HL-60/S4 treated with retinoic acid at 250 ng/mL for 4 days and 3 days (cell line): ENCODE results near the gene IRF2BP1.
"Not testable (repeated sequence)": the region's sequence is repeated elsewhere in the genome, so short reads cannot be mapped to it uniquely, and the experiment has no call there.

Experiments
- in situ Hi-C: fragments of 300-500 bp; cut with MboI; formaldehyde crosslinking; loops from 2 replicates; pipeline ENCODE4 v1.7.0; 2022; ENCODE audit warnings: low sequenced_read_pairs

IRF2BP1 gene

DNA sequence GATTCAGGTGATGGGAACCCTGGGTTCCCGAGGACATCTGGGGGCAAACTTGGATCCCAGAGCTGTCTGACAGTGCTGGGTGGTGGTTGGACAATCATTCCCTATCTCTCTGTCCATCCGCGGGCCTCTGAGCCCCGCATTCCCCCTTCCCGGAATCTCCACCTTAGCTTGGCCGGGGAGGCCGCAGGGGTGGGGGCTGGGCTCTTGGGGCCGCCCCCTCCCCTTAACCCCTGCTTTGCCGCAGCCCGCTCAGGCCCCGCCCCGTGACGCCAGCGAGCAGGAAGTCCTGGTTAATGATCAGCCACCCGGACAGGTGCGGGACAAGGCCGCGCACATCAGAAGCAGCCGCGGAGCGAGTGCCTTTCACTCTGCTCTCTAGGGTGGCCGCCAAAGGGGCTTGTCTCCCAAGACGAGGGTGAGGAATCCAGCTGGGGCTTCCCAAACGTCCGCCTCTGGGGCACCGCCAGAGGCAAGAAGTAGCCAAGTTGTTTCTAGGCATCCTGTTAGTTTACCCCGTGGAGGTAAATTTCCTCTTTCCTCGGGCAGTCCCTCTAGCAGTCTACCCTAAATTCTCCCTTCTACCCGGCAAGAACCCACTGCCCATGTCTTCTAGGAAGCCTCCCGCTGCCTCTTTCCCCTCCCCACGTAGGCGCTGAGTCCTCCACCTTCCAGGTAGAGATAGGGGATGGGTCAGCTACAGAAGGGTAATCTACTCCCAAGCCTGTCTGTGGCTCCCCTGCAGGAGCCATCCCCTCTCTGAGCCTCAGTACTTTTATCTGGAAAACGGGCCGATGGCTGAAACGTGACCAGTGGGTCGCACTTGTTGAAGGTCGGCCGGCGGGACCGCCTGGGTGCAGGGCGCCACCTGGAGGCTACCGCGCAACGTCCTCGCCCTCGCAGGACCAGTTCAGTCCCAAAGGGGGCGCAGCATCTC, 3.0 kb downstream of the IRF2BP1 start:
- in situ Hi-C loops, result no loop called here

DNA sequence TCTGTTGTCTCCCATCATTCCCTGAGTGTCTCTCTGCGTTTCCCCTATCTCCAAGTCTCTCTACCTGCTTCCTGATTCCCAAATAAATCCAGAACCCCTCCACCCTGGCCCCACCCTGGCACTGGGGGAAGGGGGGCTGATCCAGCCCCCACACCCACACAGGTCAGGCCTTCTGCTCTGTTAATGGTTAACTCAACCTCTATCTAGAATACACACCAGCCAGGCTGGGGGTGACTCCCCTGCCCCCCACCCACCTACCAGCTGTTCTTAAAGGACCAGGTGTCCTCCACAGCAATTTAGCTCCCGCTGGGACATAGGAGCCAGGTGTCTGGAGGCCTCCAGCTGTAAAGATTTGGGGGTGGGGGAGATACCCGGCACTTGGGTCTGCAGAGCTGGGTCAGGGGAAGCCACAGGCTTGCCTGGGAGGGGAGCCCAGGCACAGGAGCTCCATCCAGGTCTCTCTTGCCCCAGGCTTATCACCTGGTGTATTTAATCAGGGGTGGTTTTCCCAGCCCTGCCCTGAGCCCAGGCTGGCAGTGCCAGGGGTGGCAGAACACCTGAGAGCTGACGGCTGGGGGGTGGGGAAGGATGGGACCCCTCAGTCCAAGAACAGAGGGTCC, 3.9 kb downstream of the IRF2BP1 start:
- in situ Hi-C loops, result no loop called here

DNA sequence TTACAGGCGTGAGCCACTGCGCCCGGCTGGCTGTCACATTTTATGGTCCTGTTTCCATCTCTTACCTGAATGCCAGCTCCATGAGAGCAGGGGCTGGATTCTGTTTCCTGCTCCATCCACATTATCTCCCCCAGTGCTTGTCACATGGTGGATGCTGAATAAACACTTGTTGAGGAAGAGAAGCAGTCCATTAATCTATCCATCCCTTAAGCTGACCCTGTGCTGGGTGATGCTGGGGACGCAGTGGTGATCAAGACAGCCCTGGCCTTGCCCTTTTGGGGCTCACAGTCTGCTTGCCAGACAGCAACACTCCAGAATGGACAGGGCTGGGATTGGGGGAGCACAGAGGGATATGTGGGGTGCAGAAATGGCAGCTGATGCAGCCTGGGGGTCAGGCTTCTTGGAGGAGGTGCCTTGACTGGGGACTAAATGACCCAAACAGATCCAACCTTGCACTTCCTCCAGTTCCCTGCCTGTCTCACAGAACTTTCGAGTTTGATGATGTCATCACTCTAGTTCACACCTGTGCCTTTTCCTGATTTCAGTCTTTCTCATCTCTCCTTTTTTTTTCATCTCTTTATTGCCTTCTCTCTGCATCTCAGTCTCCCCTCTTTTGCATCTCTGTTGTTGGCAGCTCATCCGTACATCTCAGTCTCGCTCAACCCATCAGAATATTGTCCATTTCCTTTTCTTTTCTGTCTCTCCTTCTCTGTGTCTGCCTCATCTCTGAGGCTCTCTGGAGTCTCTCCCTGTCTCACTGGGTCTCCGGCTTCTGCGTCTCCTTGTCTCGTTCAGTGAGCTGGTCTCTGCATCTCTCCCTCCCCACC, 4.6 kb downstream of the IRF2BP1 start:
- in situ Hi-C loops, result no loop called here

DNA sequence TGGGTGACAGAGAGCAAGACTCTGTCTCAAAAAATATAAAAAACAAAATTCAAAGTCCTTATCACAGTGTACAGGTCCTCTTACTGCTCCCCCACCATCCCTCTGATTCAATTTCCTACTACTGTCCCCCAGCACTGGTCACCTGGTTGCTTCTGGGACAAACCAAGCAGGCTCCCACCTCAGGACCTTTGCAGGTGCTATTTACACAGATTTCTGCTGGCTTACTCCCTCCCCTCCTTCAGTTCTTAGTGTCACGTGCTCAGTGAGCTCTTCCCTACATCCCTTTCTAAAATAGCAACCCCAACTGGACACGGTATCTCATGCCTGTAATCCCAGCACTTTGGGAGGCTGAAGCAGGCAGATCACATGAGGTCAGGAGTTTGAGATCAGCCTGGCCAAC, 6.0 kb downstream of the IRF2BP1 start:
- in situ Hi-C loops, result no loop called here

DNA sequence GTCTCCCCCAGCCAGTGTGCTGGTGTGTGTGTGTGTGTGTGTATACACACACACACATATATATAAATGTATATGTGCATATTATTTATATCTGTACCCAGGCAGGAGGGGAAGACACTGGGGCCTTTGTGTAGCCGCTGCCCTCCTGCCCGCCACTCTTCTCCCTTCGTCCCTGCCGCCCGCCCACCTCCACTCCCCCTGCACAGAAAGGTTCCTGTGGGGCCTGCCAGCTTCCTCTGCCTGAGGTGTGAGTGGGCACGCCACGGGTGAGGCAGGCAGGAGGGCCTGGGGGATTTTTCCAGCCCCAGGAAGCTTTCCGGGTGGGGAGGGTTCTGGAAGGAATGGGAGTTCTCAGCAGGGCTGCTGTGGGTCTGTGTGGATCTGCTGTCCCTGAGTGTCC, 6.9 kb downstream of the IRF2BP1 start:
- in situ Hi-C loops, result no loop called here

DNA sequence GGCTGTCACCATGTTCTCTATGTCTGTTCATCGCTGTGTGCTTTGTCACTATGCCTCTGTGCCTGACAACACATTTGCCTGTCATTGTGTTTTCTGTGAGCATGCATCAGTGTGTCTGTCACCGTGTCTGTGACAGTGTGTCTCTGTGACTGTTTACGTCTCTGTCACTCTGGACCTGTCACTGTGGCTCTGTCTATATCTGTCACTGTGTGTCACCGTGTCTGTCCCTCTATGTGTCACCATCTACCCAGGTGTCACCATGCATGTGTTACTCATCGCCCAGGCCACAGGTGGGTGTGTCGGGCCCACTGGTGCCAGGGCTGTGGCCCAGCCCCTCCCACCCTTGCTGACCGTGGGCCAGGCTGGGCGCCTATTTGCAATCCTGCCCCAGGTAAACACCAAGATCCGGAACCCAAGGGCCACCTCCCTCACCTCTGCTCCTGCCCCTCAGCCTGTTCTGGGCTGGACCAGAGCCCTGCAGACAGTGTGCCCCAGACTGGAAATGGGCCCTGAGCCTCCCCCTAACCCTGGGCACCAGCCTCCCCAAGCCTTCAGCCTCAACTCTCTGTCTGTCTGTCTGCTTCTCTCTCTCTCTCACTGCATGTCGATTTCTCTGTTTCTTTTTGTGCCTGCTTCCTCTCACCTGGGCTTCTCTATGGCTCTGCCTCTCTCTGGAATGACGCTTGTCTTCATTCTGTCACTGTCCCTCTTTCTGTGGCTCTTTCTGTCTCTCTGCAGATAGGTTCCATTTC, 7.7 kb downstream of the IRF2BP1 start:
- in situ Hi-C loops, result no loop called here

DNA sequence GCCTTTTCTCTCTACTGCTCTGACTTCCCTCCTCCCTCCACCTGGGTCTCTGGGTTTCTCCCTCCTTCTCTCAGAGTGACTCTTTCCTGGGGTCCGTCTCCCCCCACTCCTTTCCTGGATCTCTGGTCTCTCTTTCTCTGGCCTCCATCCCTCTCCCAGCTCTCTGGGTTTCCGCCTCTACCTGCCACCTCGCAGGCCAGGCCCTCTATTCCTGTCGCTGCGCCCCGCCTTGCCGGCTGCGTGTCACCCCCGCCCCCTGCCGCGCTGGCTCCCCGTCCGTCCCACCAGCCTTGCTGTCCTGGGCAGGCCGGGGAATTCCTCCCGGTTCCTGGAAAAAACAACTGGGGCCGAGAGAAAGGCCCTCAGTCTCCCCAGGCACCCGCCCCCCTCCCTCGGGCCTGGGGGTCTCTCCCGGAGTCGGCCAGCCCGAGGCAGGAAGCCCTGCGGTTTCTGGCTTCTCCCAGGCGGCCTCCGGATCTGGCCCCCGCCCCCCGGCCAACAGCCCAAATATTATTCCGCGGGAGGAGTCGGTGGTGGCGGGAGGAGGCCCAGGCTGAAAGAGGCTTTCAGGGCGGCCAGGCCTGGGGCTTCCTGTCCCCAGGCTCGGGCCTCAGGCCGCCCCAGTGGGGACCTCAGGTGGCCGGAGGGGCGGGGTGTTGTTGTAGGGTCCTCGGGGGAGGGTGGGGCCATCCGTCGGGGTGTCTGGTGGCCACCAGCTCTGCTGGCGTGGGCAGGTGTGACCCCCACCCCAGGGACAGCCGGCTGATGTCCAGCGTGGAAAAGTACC, 9.3 kb downstream of the IRF2BP1 start:
- in situ Hi-C loops, result no loop called here

DNA sequence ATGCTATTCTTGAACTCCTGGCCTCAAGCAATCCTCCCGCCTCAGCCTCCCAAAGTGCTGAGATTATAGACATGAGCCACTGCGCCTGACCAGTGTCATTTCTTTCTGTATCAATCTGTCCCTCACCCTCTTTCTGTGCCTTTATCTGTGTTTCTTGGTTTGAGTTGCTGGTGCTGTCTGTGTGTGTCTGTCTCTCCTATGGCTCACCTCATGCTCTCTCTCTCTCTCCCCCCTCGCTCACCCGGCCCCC, 9.9 kb downstream of the IRF2BP1 start:
- in situ Hi-C loops, result no loop called here

DNA sequence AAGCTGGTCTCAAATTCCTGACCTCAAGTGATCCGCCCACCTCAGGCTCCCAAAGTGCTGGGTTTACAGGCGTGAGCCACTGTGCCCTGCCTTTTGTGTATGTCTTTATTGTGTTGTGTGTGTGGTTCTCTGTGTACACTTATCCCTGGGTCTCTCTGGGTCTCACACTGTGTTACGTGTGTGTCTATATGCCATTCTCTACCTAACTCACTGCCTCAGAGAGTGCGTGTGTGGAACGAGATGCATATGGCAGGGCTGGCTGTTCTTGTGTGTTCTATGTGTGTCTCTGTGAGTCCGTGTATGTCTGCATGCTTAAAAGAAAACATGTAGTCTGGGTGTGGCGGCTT, 11.3 kb downstream of the IRF2BP1 start:
- in situ Hi-C loops, result no loop called here

DNA sequence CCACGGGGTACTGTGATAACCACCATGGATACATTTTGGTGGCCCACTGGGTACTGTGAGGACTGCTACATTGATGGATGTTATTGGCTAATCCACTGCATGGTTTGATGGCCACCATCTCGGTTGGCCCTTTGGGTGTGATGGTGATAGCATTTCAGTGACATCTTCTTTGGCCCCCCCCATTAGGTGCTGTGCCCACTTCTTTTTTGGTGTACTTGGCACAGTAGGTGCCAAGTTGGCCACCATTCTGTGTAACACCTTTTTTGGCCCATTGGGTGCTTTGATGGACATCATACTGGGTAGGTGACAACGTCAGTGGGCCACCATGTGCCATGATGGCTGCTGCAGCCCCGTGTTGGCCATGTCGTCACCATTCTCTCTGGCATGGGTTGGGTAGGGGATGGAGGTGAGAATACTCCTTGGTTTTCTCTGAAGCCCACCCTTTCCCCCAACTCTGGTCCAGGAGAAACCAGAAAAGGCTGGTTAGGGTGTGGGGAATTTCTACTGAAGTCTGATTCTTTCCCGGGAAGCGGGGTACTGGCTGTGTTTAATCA, 12.6 kb downstream of the IRF2BP1 start:
- in situ Hi-C loops, result no loop called here

DNA sequence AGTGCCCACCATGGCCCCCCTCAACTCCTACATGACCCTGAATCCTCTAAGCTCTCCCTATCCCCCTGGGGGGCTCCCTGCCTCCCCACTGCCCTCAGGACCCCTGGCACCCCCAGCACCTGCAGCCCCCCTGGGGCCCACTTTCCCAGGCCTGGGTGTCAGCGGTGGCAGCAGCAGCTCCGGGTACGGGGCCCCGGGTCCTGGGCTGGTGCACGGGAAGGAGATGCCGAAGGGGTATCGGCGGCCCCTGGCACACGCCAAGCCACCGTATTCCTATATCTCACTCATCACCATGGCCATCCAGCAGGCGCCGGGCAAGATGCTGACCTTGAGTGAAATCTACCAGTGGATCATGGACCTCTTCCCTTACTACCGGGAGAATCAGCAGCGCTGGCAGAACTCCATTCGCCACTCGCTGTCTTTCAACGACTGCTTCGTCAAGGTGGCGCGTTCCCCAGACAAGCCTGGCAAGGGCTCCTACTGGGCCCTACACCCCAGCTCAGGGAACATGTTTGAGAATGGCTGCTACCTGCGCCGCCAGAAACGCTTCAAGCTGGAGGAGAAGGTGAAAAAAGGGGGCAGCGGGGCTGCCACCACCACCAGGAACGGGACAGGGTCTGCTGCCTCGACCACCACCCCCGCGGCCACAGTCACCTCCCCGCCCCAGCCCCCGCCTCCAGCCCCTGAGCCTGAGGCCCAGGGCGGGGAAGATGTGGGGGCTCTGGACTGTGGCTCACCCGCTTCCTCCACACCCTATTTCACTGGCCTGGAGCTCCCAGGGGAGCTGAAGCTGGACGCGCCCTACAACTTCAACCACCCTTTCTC, 13.6 kb downstream of the IRF2BP1 start:
- in situ Hi-C loops, result no loop called here

DNA sequence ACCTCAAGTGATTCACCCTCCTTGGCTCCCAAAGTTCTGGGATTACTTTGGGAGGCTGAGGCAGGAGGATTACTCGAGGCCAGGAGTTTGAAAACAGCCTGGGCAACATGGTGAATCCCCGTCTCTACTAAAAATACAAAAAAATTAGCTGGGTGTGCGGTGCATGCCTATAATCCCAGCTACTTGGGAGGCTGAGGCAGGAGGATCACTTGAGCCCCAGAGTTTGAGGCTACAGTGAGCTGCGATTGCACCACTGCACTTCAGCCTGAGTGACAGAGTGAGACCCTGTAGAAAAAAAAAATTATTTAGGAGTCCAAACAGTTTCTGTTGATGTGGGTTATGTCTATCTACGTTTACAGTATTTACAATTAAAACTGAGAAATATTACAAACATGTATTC, 15.1 kb downstream of the IRF2BP1 start:
- in situ Hi-C loops, result no loop called here

DNA sequence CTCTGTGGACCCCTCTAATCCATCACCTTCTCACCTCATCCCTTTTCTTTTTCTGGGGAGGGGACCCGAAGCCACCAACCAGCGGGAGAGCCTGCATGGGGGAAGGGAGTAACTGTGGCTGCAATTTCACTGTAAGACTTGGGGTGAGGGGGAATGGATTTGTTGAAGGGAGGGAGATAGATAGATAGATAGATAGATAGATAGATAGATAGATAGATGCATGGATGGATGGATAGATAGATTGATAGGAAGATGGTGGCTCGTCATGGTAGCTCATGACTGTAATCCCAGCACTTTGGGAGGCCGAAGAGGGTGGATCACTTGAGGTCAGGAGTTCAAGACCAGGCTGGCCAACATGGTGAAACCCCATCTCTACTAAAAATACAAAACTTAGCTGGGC, 18.7 kb downstream of the IRF2BP1 start:
- in situ Hi-C loops, result not testable (repeated sequence)

DNA sequence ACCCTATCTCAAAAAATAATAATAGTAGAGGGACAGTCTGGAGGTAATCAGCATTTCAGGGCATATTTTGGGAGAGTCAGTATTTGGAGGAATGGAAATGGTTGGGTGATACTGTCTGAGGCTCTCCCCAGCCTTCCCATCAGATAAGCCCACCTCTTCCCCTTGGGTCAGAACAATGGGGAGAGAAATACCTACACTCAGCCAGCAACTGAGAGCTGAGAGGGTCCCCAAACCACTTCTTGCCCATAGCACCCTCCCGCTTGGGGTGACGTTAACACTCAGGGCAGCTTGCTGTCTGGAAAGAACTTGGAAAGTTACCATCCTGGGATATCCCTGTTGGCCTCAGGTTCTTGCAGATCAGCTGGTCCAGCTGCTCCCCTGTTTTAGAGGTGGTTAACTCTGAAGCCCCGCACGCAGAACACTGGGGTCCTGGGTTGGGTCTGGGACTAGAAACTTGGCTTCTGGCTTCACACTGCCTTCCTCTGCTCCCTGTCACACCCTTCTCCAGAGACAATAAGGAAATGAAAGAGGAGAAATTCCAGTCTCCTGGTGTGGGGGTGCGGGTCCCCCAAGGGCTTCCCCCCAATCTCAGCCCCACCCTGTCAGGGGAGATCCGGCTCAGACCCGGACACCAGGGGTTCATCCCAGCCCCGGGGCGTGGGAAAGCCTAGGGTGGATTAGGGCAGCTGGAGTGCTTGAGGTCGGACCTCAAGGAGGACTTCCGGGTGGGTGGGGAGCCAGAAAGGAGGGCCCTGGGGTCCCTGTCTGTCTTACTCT, 19.4 kb downstream of the IRF2BP1 start:
- in situ Hi-C loops, result no loop called here

DNA sequence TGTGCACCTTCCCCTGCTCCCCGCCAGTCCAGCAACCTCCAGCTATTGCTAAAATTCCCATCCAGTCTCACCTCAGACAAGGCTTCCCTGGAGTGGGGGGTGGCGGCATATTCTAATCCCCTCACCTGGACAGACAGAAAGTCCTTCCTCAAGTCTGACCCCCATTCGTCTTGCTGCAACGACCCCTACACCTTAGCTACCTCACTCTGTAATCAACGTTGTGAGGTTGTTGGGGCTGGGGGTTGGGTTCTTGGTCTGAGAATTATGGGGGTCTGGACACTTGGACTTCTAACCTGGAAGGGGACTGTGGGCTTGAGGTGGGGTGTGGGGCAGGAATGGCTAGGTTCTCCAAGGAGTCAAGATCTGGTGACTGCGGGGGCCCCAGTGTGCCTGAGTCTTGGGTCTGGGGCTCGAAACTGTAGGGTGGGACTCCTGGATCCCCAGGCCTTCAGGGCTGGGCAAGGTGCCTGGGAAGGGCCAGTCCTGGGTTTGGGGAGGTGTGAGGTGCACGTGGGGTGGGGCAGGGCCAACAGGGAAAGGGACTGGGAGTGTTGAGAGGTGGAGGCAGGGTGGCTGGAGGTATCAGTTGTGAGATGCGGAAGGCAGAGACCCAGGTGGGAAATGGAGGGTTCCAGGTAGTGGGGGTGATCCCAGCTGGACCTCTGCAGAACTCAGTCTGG, 20.5 kb downstream of the IRF2BP1 start:
- in situ Hi-C loops, result no loop called here

DNA sequence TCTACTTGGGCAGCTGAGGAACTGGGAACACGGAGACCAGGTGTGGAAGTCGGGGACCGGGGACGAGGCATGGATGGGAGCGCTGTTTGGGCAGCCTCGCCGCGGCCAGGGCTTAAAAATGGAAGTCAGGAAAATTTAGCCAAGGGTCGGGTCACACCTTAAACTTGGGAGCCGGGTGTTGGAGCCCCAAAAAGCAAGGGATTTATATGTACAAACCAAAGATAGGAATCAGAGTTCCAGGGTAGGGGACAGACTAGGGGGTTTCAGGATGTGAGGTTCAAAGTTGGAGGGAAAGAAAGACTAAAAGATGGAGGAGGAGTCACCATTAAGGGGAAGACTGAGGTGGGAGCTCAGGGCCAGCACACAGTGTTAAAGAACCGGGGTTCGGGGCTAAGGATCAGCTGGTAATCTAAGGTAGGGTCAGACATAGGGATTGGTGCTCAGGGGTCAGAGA, 21.3 kb downstream of the IRF2BP1 start:
- in situ Hi-C loops, result no loop called here

DNA sequence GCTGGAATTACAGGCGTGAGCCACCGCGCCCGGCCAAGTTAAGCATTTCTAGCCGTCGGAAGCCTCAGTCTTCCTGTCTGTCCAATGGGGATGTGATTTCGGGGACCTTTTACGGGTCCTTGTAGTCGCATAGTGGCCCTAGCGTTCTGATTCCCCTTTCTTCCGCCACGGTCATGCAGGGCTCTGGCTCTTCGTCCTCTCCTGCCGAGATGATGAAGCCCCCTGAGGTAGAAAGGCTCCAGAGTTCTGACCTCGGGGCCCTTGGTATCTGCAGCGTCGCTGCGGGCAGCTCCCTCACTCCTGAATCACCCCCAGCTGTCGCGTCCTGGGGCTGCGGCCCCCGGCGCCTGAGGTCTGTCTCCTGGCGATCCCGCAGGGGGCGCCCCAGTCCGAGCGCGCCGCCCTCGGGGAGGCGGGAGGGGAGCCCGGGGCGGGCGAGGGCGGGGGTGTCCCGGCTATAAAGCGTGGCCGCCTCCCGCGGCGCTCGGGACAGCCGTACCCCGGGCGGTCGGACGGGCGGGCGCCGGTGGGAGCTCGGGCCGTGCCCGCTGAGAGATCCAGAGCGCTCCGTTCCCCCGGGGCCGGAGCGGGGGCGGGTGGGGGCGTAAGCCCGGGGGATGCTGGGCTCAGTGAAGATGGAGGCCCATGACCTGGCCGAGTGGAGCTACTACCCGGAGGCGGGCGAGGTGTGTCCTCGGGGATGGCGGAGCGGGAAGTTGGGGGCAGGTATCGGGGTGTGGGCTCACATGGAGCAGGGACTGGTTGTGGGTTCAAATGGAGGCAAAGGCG, 21.9 kb downstream of the IRF2BP1 start, which contains the start of gene FOXA3:
Gene FOXA3 (plus strand): TSS at position 487 of the 789 bp plus-strand sequence. CDS start 131 bp downstream, at position 618.
- in situ Hi-C loops, result no loop called here
